Measurements from ENCODE around the gene OR13G1.

DNA sequence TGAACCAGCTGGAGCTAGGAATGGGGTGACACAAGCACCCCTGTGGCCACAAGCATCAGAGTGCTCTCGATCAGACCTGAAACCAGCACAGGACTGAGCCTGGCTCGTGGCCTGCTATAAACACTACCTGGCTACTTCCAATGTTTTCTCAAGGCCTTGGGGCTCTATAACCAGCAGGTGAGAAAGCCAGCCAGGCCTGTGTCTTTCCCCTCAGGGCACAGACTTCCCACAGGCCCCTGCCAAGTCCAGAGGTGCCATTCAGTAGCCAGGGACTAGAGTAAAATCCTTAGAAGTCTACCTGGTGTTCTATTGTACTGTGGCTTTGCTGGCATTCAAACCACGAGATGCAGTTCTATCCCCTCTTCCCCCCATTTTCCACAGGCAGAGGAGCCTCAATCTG is 51.6 kb downstream of the OR13G1 start:
- TF ChIP-seq, protein P1, sequence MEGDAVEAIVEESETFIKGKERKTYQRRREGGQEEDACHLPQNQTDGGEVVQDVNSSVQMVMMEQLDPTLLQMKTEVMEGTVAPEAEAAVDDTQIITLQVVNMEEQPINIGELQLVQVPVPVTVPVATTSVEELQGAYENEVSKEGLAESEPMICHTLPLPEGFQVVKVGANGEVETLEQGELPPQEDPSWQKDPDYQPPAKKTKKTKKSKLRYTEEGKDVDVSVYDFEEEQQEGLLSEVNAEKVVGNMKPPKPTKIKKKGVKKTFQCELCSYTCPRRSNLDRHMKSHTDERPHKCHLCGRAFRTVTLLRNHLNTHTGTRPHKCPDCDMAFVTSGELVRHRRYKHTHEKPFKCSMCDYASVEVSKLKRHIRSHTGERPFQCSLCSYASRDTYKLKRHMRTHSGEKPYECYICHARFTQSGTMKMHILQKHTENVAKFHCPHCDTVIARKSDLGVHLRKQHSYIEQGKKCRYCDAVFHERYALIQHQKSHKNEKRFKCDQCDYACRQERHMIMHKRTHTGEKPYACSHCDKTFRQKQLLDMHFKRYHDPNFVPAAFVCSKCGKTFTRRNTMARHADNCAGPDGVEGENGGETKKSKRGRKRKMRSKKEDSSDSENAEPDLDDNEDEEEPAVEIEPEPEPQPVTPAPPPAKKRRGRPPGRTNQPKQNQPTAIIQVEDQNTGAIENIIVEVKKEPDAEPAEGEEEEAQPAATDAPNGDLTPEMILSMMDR (IDR thresholded peaks at IDR 0.05; ENCODE audit: insufficient read depth, low read depth, low read length), result no peak
- TF ChIP-seq EZH2 (IDR thresholded peaks at IDR 0.05; ENCODE audit: insufficient read depth, low read length), result no peak

Measured in astrocyte (in vitro differentiated cells and primary cell).